GM23338 (cell line): Measurements from ENCODE around the gene OR8G1. TPM values are rescaled to one million over a fixed set of nuclear protein-coding genes. Genes with fewer than 3 reads are reported as not detected.
A peak's percentile ranks its signal among the peaks of the same experiment; 100 is the strongest.

Experiments
- ATAC-seq: fragments of 200-7000 bp; cut with Tn5 transposase; 3 replicates; pipeline ENCODE4 v1.9.1; 2020
- DNase-seq: peaks from one replicate; pipeline ENCODE4 v3.0.0-alpha.2; 2015; ENCODE audit warnings: low spot score
- H2AFZ ChIP-seq: fragments of 200-600 bp; sonication (generic); 2 replicates; pipeline ENCODE4 v1.8.0; 2016; ENCODE audit warnings: antibody characterized with exemption, mild to moderate bottlenecking, moderate library complexity
- H3F3A ChIP-seq: fragments of 200-600 bp; sonication (generic); replicated peaks from 2 replicates; pipeline ENCODE4 v1.8.0; 2017; ENCODE audit warnings: antibody characterized with exemption, mixed run types, low read depth
- H3K27ac ChIP-seq: fragments of 200-600 bp; sonication (generic); 2 replicates; pipeline ENCODE4 v1.6.1; 2016; ENCODE audit warnings: low read depth
- H3K27me3 ChIP-seq: fragments of 200-600 bp; sonication (generic); 2 replicates; pipeline ENCODE4 v1.8.0; 2016; ENCODE audit warnings: mild to moderate bottlenecking, mixed run types, moderate library complexity; ENCODE audit not compliant: insufficient read depth
- H3K36me3 ChIP-seq: fragments of 200-600 bp; sonication (generic); 2 replicates; pipeline ENCODE4 v1.8.0; 2016; ENCODE audit warnings: mild to moderate bottlenecking; ENCODE audit not compliant: insufficient read depth
- H3K4me1 ChIP-seq: fragments of 200-600 bp; sonication (generic); 2 replicates; pipeline ENCODE4 v1.8.0; 2016; ENCODE audit warnings: mild to moderate bottlenecking, moderate library complexity; ENCODE audit not compliant: insufficient read depth
- H3K4me2 ChIP-seq: fragments of 200-600 bp; sonication (generic); 2 replicates; pipeline ENCODE4 v1.7.1; 2017; ENCODE audit warnings: mixed run types
- H3K4me3 ChIP-seq: fragments of 200-600 bp; sonication (generic); 2 replicates; pipeline ENCODE4 v1.6.1; 2016; ENCODE audit warnings: mixed run types
- H3K79me2 ChIP-seq: fragments of 200-600 bp; sonication (generic); replicated peaks from 2 replicates; pipeline ENCODE4 v1.8.0; 2017; ENCODE audit warnings: mild to moderate bottlenecking; ENCODE audit not compliant: insufficient read depth
- H3K9me2 ChIP-seq: fragments of 200-600 bp; sonication (generic); 2 replicates; pipeline ENCODE4 v1.8.0; 2017; ENCODE audit not compliant: insufficient read depth
- H4K20me1 ChIP-seq: fragments of 200-600 bp; sonication (generic); replicated peaks from 2 replicates; pipeline ENCODE4 v1.8.0; 2017; ENCODE audit warnings: mild to moderate bottlenecking; ENCODE audit not compliant: insufficient read depth
- H3K27ac Mint-ChIP-seq: 2 replicates; pipeline ENCODE4 v1.8.0; 2020; ENCODE audit warnings: inconsistent platforms, mild to moderate bottlenecking, moderate library complexity, mixed read lengths
- H3K27me3 Mint-ChIP-seq: 3 replicates; pipeline ENCODE4 v1.8.0; 2022; ENCODE audit warnings: low read depth, mild to moderate bottlenecking, moderate library complexity, mixed read lengths, inconsistent platforms; ENCODE audit not compliant: insufficient read depth, poor library complexity
- H3K36me3 Mint-ChIP-seq: 3 replicates; pipeline ENCODE4 v1.8.0; 2021; ENCODE audit warnings: low read depth, mild to moderate bottlenecking, inconsistent platforms, moderate library complexity, mixed read lengths
- H3K4me1 Mint-ChIP-seq: 3 replicates; pipeline ENCODE4 v1.8.0; 2020; ENCODE audit warnings: mild to moderate bottlenecking, inconsistent platforms, mixed read lengths
- H3K4me3 Mint-ChIP-seq: 3 replicates; pipeline ENCODE4 v1.8.0; 2021; ENCODE audit warnings: moderate library complexity, mild to moderate bottlenecking, inconsistent platforms, mixed read lengths
- H3K9me3 Mint-ChIP-seq: 3 replicates; pipeline ENCODE4 v1.8.0; 2020; ENCODE audit warnings: moderate library complexity, mild to moderate bottlenecking, inconsistent platforms, mixed read lengths
- CTCF ChIP-seq, 2 experiments: fragments of 200-600 bp in 1 of 2; sonication (generic) in 1 of 2; conservative IDR thresholded peaks; 2 replicates each; pipeline versions ENCODE4 v1.5.1 to v1.6.1; 2016 to 2017; ENCODE audit warnings: antibody characterized with exemption in 2 of 2, low read depth in 2 of 2, mild to moderate bottlenecking in 2 of 2, moderate library complexity in 1 of 2
- ETS1 ChIP-seq: IDR thresholded peaks from 2 replicates; pipeline ENCODE4 v1.6.1; 2016; ENCODE audit warnings: antibody characterized with exemption
- EZH2phosphoT487 ChIP-seq: fragments of 200-600 bp; sonication (generic); IDR thresholded peaks from one replicate; pipeline ENCODE4 v1.8.1; 2018; ENCODE audit warnings: antibody characterized with exemption; ENCODE audit not compliant: unreplicated experiment
- JUNB ChIP-seq: IDR thresholded peaks from one replicate; pipeline ENCODE4 v1.6.1; 2016; ENCODE audit warnings: antibody characterized with exemption; ENCODE audit not compliant: unreplicated experiment
- POLR2AphosphoS5 ChIP-seq: IDR thresholded peaks from 2 replicates; pipeline ENCODE4 v1.6.1; 2016; ENCODE audit warnings: antibody characterized with exemption, low read depth
- REST ChIP-seq: IDR thresholded peaks from one replicate; pipeline ENCODE4 v1.6.1; 2018; ENCODE audit warnings: antibody characterized with exemption; ENCODE audit not compliant: unreplicated experiment
- ZNF114 ChIP-seq: fragments of 250-450 bp; sonication (Bioruptor Pico); IDR thresholded peaks from 2 replicates; pipeline ENCODE4 v1.5.0; 2020; ENCODE audit warnings: mild to moderate bottlenecking, moderate library complexity
- ZNF331 ChIP-seq: fragments of 250-450 bp; sonication (Bioruptor Pico); IDR thresholded peaks from 2 replicates; pipeline ENCODE4 v1.5.0; 2020; ENCODE audit warnings: low read depth, mild to moderate bottlenecking, moderate library complexity
- polyA plus RNA-seq: library from polyadenylated mRNA; unstranded; fragments of >200 nt; fragmentation: Nextera tagmentation; extraction: Ambion mirVana; gene quantifications from 2 replicates; pipeline ENCODE4 v1.2.1, GENCODE V29; 2016
- total RNA-seq: library from RNA; depleted of rRNA; stranded (reverse); fragments of >200 nt; shearing (Covaris generic); gene quantifications from 2 replicates; pipeline ENCODE4 v1.2.3, GENCODE V29; 2014

The OR8G1 gene
- total and polyA plus RNA-seq, 2 experiments from 2014 or later, result not detected

- Mint-ChIP-seq H3K27ac (no peak overlapping the region), H3K4me3 (no peak overlapping the region)
These were observed 47.5 kb upstream of the OR8G1 start for GRCh38 chr11:124193221-124194010.

GRCh38 chr11:124194293-124195188 lies 46.4 kb upstream of the OR8G1 start:
- Histone ChIP-seq H3F3A (no peaks in the 10 kb centered on the region), H3K27me3 (peaks cover 28% of the 10 kb centered on the region), H3K36me3 (no peaks in the 10 kb centered on the region), H3K27ac (no peak overlapping the region), H4K20me1 (no peaks in the 10 kb centered on the region), H3K4me3 (no peak overlapping the region), H2AFZ (peak overlapping the region; percentile 48; the same call in 1 of the 2 replicates), H3K9me2 (no peaks in the 10 kb centered on the region), H3K4me1 (peaks cover 23% of the 10 kb centered on the region), H3K4me2 (no peak overlapping the region), H3K79me2 (no peaks in the 10 kb centered on the region)
- peak; percentile 47 for ATAC-seq
- Mint-ChIP-seq H3K4me3 (no peak overlapping the region), H3K9me3 (no peaks in the 10 kb centered on the region), H3K36me3 (no peaks in the 10 kb centered on the region), H3K27ac (no peak overlapping the region), H3K4me1 (peaks cover 28% of the 10 kb centered on the region), H3K27me3 (peaks cover 16% of the 10 kb centered on the region)
- TF ChIP-seq EZH2phosphoT487 (no peak), ETS1 (no peak), ZNF331 (no peak), REST (no peak), POLR2AphosphoS5 (no peak), JUNB (no peak), CTCF (conservative IDR thresholded peaks at IDR 0.05; ENCODE audit: low read depth in 2 of 2) (no peak)
- DNase-seq, result peak; percentile 1

More at GRCh38 chr11:124193221-124194010, 47.5 kb upstream of the OR8G1 start:
- TF ChIP-seq ZNF114 (CRISPR knock-in tag), result no peak
- TF ChIP-seq ETS1, result no peak
- Histone ChIP-seq H3F3A (no peaks in the 10 kb centered on the region), H3K9me2 (no peaks in the 10 kb centered on the region), H3K4me3 (no peak overlapping the region), H3K4me2 (no peak overlapping the region), H3K27ac (no peak overlapping the region), H3K79me2 (no peaks in the 10 kb centered on the region), H2AFZ (no peak overlapping the region), H3K36me3 (no peaks in the 10 kb centered on the region), H4K20me1 (no peaks in the 10 kb centered on the region), H3K27me3 (peaks cover 39% of the 10 kb centered on the region), H3K4me1 (peaks cover 28% of the 10 kb centered on the region)
- H3K4me1 Mint-ChIP-seq, result peaks cover 34% of the 10 kb centered on the region
- no peaks in the 10 kb centered on the region for H3K36me3 Mint-ChIP-seq
- ATAC-seq, result no peak; the same call in 2 of the 3 replicates
- peak; percentile 17 for DNase-seq
- no peaks in the 10 kb centered on the region for H3K9me3 Mint-ChIP-seq
- H3K27me3 Mint-ChIP-seq, result peaks cover 22% of the 10 kb centered on the region
